Body of pancreas (tissue), 4 donors: ENCODE measurements around the gene IGF2BP3. TPM values are rescaled to one million over a fixed set of nuclear protein-coding genes. Genes with fewer than 3 reads are reported as not detected.

Experiments used
- ATAC-seq: fragments of 150-250 bp; one replicate; pipeline ENCODE4 v1.9.1; 2016
- DNase-seq, 4 donors: peaks; one replicate each; pipeline ENCODE4 v3.0.0-alpha.2; 2019
- H3K27ac ChIP-seq, 4 donors: fragments of 200-600 bp; sonication (generic); 1 replicate in 3 of 4; 2 replicates in 1 of 4; pipeline versions ENCODE4 v1.5.1 to v1.6.1; 2016 to 2019; ENCODE audit warnings: mild to moderate bottlenecking in 1 of 4, mixed read lengths in 1 of 4, moderate library complexity in 1 of 4
- H3K27me3 ChIP-seq, 2 donors: fragments of 200-600 bp; sonication (generic); one replicate each; pipeline ENCODE4 v1.6.0; 2016; ENCODE audit warnings: mild to moderate bottlenecking in 1 of 2
- H3K36me3 ChIP-seq, 2 donors: fragments of 200-600 bp; sonication (generic); replicated peaks in 1 of 2; 2 replicates each; pipeline ENCODE4 v1.5.1; 2016; ENCODE audit warnings: low read depth in 2 of 2; ENCODE audit not compliant: insufficient read depth in 1 of 2
- H3K4me1 ChIP-seq: fragments of 200-600 bp; sonication (generic); one replicate; pipeline ENCODE4 v1.6.0; 2016
- H3K4me3 ChIP-seq, 2 donors: fragments of 200-600 bp; sonication (generic); 1 replicate in 1 of 2; 2 replicates in 1 of 2; pipeline ENCODE4 v1.5.1; 2016 to 2019
- H3K9me3 ChIP-seq, 3 donors: fragments of 200-600 bp; sonication (generic); 1 replicate in 2 of 3; 2 replicates in 1 of 3; pipeline ENCODE4 v1.5.1; 2016
- CTCF ChIP-seq, 7 experiments: fragments of 450-650 bp in 4 of 7; fragments of 200-600 bp in 3 of 7; sonication (generic) in 3 of 7; IDR thresholded peaks; one replicate each; pipeline ENCODE4 v1.5.1; 2016 to 2019; ENCODE audit warnings: antibody characterized with exemption in 7 of 7
- POLR2A ChIP-seq, 3 donors: fragments of 450-650 bp; IDR thresholded peaks; one replicate each; pipeline ENCODE4 v1.6.1; 2016; ENCODE audit warnings: antibody characterized with exemption in 3 of 3, mild to moderate bottlenecking in 2 of 3
- WGBS, 2 donors: methylation state at CpG; one replicate each; pipeline ENCODE4 v1.1.5; 2017; 5-methylcytosine and 5-hydroxymethylcytosine counted together
- intact Hi-C: fragments of 100-400 bp; cut with DNase I; formaldehyde crosslinking; loops from one replicate; pipeline ENCODE4 v1.15.1; 2023
- total RNA-seq, 2 donors: library from RNA; depleted of rRNA; stranded (reverse); fragments of >200 nt; gene quantifications; one replicate each; pipeline ENCODE4 v1.1.0, GENCODE V29; 2016

Gene IGF2BP3
- total RNA-seq, 2 donors from 2014 or later = 0.33 to 1.3 TPM

GRCh38 chr7:23343806-23344475 lies 126.3 kb downstream of the IGF2BP3 start:
- intact Hi-C loops = no loop called here
- 84 to 88% methylated on average over 9 of the region's 9 CpGs for WGBS, 2 donors

GRCh38 chr7:23343102-23343501 lies 127.2 kb downstream of the IGF2BP3 start:
- Histone ChIP-seq H3K27me3 (peaks cover 0 to 7% of the 10 kb centered on the region in 2 donors), H3K4me3 (no peak overlapping the region), H3K4me1 (no peaks in the 10 kb centered on the region), H3K27ac (no peak overlapping the region), H3K9me3 (no peaks in the 10 kb centered on the region), H3K36me3 (no peaks in the 10 kb centered on the region)
- ATAC-seq (no peak), DNase-seq (no peak)
- TF ChIP-seq CTCF (IDR thresholded peaks at IDR 0.05) (no peak), POLR2A (IDR thresholded peaks at IDR 0.05) (no peak)
- intact Hi-C loops = no loop called here

More at GRCh38 chr7:23343806-23344475, 126.3 kb downstream of the IGF2BP3 start:
- ATAC-seq (no peak), DNase-seq (no peak)
- Histone ChIP-seq H3K27me3 (peaks cover 0 to 7% of the 10 kb centered on the region in 2 donors), H3K9me3 (no peaks in the 10 kb centered on the region), H3K4me1 (no peaks in the 10 kb centered on the region), H3K4me3 (no peak overlapping the region), H3K36me3 (no peaks in the 10 kb centered on the region), H3K27ac (no peak overlapping the region)
- TF ChIP-seq CTCF (IDR thresholded peaks at IDR 0.05) (no peak), POLR2A (IDR thresholded peaks at IDR 0.05) (no peak)

GRCh38 chr7:23341846-23342598 lies 128.3 kb downstream of the IGF2BP3 start:
- Histone ChIP-seq H3K27ac (no peak overlapping the region), H3K9me3 (no peaks in the 10 kb centered on the region)
- no peak for ATAC-seq

GRCh38 chr7:23338863-23339262 lies 131.4 kb downstream of the IGF2BP3 start:
- 30 to 67% methylated on average over 2 of the region's 2 CpGs for WGBS, 2 donors
- TF ChIP-seq CTCF (IDR thresholded peaks at IDR 0.05) (no peak), POLR2A (IDR thresholded peaks at IDR 0.05) (no peak)
- Histone ChIP-seq H3K27ac (no peak overlapping the region), H3K36me3 (no peaks in the 10 kb centered on the region), H3K9me3 (no peaks in the 10 kb centered on the region), H3K4me3 (no peak overlapping the region), H3K27me3 (peaks cover 0 to 7% of the 10 kb centered on the region in 2 donors), H3K4me1 (peaks cover 20% of the 10 kb centered on the region)
- intact Hi-C loops = no loop called here
- DNase-seq (no peak), ATAC-seq (no peak)

More at GRCh38 chr7:23341846-23342598, 128.3 kb downstream of the IGF2BP3 start:
- Histone ChIP-seq H3K27me3 (peaks cover 0 to 7% of the 10 kb centered on the region in 2 donors), H3K4me1 (no peaks in the 10 kb centered on the region), H3K4me3 (no peak overlapping the region), H3K36me3 (no peaks in the 10 kb centered on the region)
- DNase-seq = no peak
- WGBS, 2 donors = 89 to 90% methylated on average over 7 of the region's 7 CpGs
- intact Hi-C loops = no loop called here
- TF ChIP-seq CTCF (IDR thresholded peaks at IDR 0.05) (no peak), POLR2A (IDR thresholded peaks at IDR 0.05) (no peak)
